Cardiac septum (tissue), 1 donor: ENCODE measurements around the gene SMC4. TPM values are rescaled to one million over a fixed set of nuclear protein-coding genes. Genes with fewer than 3 reads are reported as not detected.
"Not testable (repeated sequence)": the region's sequence is repeated elsewhere in the genome, so short reads cannot be mapped to it uniquely, and the experiment has no call there.

Source experiments
- DNase-seq: peaks from one replicate; pipeline ENCODE4 v3.0.0-alpha.2; 2020; ENCODE audit warnings: low spot score
- intact Hi-C: fragments of 100-400 bp; cut with DNase I; formaldehyde crosslinking; loops from one replicate; pipeline ENCODE4 v1.14.0; 2022
- total RNA-seq: library from RNA; stranded (reverse); fragmentation: NEBNext Ultra II Directional; extraction: Animal tissue kit (Norgen Biotek cat#: 25700); gene quantifications from one replicate; pipeline ENCODE4 v1.2.1, GENCODE V29; 2021
- donor health status: DM: no; HTN: no; CAD: no.

The SMC4 gene
- total RNA-seq, 1 donor from 2014 or later = 17.5 TPM

- intact Hi-C loops = no loop called here
- DNase-seq = no peak
These were observed 35.6 kb downstream of the SMC4 start for GRCh38 chr3:160435095-160435494.

GRCh38 chr3:160435747-160436146 is 36.3 kb downstream of the SMC4 start:
- no peak for DNase-seq
- intact Hi-C loops = no loop called here

- DNase-seq = no peak
- intact Hi-C loops = no loop called here
These were observed 37.6 kb downstream of the SMC4 start for GRCh38 chr3:160437083-160437455.

GRCh38 chr3:160440687-160441086 is 41.2 kb downstream of the SMC4 start:
- intact Hi-C loops = no loop called here
- DNase-seq = no peak

GRCh38 chr3:160444411-160444810 is 45.0 kb downstream of the SMC4 start:
- no peak for DNase-seq

GRCh38 chr3:160445854-160446253 is 46.4 kb downstream of the SMC4 start:
- intact Hi-C loops = no loop called here

More at GRCh38 chr3:160444411-160444810, 45.0 kb downstream of the SMC4 start:
- intact Hi-C loops = no loop called here

GRCh38 chr3:160446522-160447056 is 47.1 kb downstream of the SMC4 start:
- DNase-seq = no peak
- intact Hi-C loops = no loop called here

More at GRCh38 chr3:160445854-160446253, 46.4 kb downstream of the SMC4 start:
- no peak for DNase-seq

GRCh38 chr3:160447544-160447943 is 48.1 kb downstream of the SMC4 start:
- intact Hi-C loops = no loop called here
- no peak for DNase-seq

GRCh38 chr3:160448845-160449635 is 49.6 kb downstream of the SMC4 start:
- DNase-seq = no peak
- intact Hi-C loops = no loop called here

- intact Hi-C loops = no loop called here
- peak; percentile 95 for DNase-seq
These were observed 50.5 kb downstream of the SMC4 start, which contains the start of gene TRIM59 for GRCh38 chr3:160449636-160450598. TRIM59 (minus strand) TSS chr3:160449786; CDS start chr3:160439183, 10,603 bp downstream.

GRCh38 chr3:160450846-160451245 is 51.4 kb downstream of the SMC4 start:
- DNase-seq = no peak
- intact Hi-C loops = no loop called here

- DNase-seq = no peak
- intact Hi-C loops = no loop called here
These were observed 52.2 kb downstream of the SMC4 start for GRCh38 chr3:160451602-160452001.

- DNase-seq, intact Hi-C loops: not testable (repeated sequence)
These were observed 52.8 kb downstream of the SMC4 start for GRCh38 chr3:160452251-160452650.

GRCh38 chr3:160454995-160455394 is 55.5 kb downstream of the SMC4 start:
- DNase-seq = no peak
- intact Hi-C loops = no loop called here

GRCh38 chr3:160455846-160456245 is 56.4 kb downstream of the SMC4 start:
- no peak for DNase-seq
- intact Hi-C loops = no loop called here

- no peak for DNase-seq
- intact Hi-C loops = no loop called here
These were observed 58.7 kb downstream of the SMC4 start for GRCh38 chr3:160458151-160458550.

- DNase-seq = no peak
- intact Hi-C loops = no loop called here
These were observed 60.1 kb downstream of the SMC4 start for GRCh38 chr3:160459450-160459970.

GRCh38 chr3:160460033-160460432 is 60.6 kb downstream of the SMC4 start:
- intact Hi-C loops = no loop called here
- DNase-seq = no peak

GRCh38 chr3:160464321-160464720 is 64.9 kb downstream of the SMC4 start:
- DNase-seq = no peak
- intact Hi-C loops = no loop called here

GRCh38 chr3:160464971-160465370 is 65.5 kb downstream of the SMC4 start:
- intact Hi-C loops = no loop called here
- no peak for DNase-seq
